Smooth muscle cell (in vitro differentiated cells): ENCODE measurements around the gene POFUT2. TPM values are rescaled to one million over a fixed set of nuclear protein-coding genes. Genes with fewer than 3 reads are reported as not detected.

Experiments used
- DNase-seq: peaks from one replicate; lab custom pipeline; 2025; ENCODE audit not compliant: unreplicated experiment; lab: John Stamatoyannopoulos, UW
- H2AFZ ChIP-seq: fragments of 200-600 bp; sonication (generic); 2 replicates; pipeline ENCODE4 v1.6.0; 2016; ENCODE audit warnings: antibody characterized with exemption, low read depth, mild to moderate bottlenecking
- H3F3A ChIP-seq: fragments of 200-600 bp; sonication (generic); 2 replicates; pipeline ENCODE4 v1.6.0; 2017; ENCODE audit warnings: antibody characterized with exemption, low read depth
- H3K27ac ChIP-seq: fragments of 200-600 bp; sonication (generic); 2 replicates; pipeline ENCODE4 v1.5.1; 2016; ENCODE audit warnings: low read depth, mild to moderate bottlenecking
- H3K27me3 ChIP-seq: fragments of 200-600 bp; sonication (generic); 2 replicates; pipeline ENCODE4 v1.6.1; 2016; ENCODE audit warnings: low read depth, mild to moderate bottlenecking
- H3K36me3 ChIP-seq: fragments of 200-600 bp; sonication (generic); 2 replicates; pipeline ENCODE4 v1.5.1; 2016; ENCODE audit warnings: low read depth
- H3K4me1 ChIP-seq: fragments of 200-600 bp; sonication (generic); 2 replicates; pipeline ENCODE4 v1.5.1; 2016; ENCODE audit warnings: low read depth
- H3K4me2 ChIP-seq: fragments of 200-600 bp; sonication (generic); 2 replicates; pipeline ENCODE4 v1.6.0; 2016; ENCODE audit warnings: mild to moderate bottlenecking
- H3K4me3 ChIP-seq: fragments of 200-600 bp; sonication (generic); 2 replicates; pipeline ENCODE4 v1.5.1; 2016; ENCODE audit warnings: mild to moderate bottlenecking
- H3K79me2 ChIP-seq: fragments of 200-600 bp; sonication (generic); 2 replicates; pipeline ENCODE4 v1.6.0; 2016; ENCODE audit warnings: low read depth, mild to moderate bottlenecking
- H3K9ac ChIP-seq: fragments of 200-600 bp; sonication (generic); 2 replicates; pipeline ENCODE4 v1.6.0; 2016; ENCODE audit warnings: low read depth
- H3K9me3 ChIP-seq: fragments of 200-600 bp; sonication (generic); replicated peaks from 2 replicates; pipeline ENCODE4 v1.5.1; 2016; ENCODE audit warnings: low read depth
- H4K20me1 ChIP-seq: fragments of 200-600 bp; sonication (generic); 2 replicates; pipeline ENCODE4 v1.6.0; 2016; ENCODE audit warnings: low read depth
- WGBS: methylation state at CpG from one replicate; pipeline ENCODE4 v1.1.7; 2016; ENCODE audit warnings: low lambda C conversion rate; 5-methylcytosine and 5-hydroxymethylcytosine counted together
- polyA plus RNA-seq: library from polyadenylated mRNA; unstranded; fragments of >200 nt; fragmentation: Nextera tagmentation; extraction: Ambion mirVana; gene quantifications from 2 replicates; pipeline ENCODE4 v1.2.1, GENCODE V29; 2016
- total RNA-seq: library from RNA; depleted of rRNA; stranded (reverse); fragments of >200 nt; gene quantifications from 2 replicates; pipeline ENCODE4 v1.2.3, GENCODE V29; 2014
- TF ChIP-seq, protein P1 (sequence below): fragments of 200-600 bp; sonication (generic); IDR thresholded peaks from 2 replicates; pipeline ENCODE4 v1.5.1; 2017; ENCODE audit warnings: borderline replicate concordance, mild to moderate bottlenecking, antibody characterized with exemption; ENCODE audit not compliant: insufficient read depth, poor library complexity, severe bottlenecking

Gene POFUT2
- total and polyA plus RNA-seq, 2 experiments from 2014 or later: 32.1 to 70.0 TPM

DNA sequence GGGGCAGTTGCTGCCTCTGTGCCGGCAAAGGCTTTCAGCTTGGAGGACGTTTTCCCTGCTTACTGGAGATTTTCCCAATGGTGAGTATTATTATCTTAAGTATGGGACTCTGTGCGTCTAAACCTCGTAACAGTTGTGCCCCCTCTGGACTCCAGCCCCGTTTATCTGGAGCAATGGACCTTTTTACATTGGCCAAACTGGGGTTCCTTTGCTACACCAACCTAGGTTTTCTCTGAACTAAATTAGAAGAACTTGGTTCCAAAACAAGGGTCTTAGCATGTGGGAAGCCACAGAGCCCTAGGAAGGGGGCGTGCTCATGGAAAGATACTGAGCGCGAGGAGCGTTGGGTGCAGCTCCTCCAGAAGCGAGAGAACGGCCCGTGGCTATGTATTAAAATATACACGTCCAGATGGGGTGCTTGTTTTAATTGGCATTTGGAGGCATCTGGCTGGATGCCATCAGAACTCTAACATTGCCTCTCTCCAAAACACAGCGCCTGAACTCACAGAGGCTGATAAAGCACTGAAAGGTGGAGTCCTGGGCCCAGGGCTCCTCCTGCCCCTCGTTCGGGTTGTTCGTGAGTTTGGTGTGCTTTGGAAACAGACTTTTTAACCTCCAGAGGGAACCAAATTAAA is 28.4 kb downstream of the POFUT2 start:
- 90% methylated on average over 17 of the region's 17 CpGs for WGBS
- no peak for DNase-seq
- no peaks in the 10 kb centered on the region for H3K36me3 ChIP-seq
- no peaks in the 10 kb centered on the region for H3K79me2 ChIP-seq
- H3K4me2 ChIP-seq: no peak overlapping the region
- H3K9ac ChIP-seq: no peak overlapping the region
- TF ChIP-seq, protein P1, sequence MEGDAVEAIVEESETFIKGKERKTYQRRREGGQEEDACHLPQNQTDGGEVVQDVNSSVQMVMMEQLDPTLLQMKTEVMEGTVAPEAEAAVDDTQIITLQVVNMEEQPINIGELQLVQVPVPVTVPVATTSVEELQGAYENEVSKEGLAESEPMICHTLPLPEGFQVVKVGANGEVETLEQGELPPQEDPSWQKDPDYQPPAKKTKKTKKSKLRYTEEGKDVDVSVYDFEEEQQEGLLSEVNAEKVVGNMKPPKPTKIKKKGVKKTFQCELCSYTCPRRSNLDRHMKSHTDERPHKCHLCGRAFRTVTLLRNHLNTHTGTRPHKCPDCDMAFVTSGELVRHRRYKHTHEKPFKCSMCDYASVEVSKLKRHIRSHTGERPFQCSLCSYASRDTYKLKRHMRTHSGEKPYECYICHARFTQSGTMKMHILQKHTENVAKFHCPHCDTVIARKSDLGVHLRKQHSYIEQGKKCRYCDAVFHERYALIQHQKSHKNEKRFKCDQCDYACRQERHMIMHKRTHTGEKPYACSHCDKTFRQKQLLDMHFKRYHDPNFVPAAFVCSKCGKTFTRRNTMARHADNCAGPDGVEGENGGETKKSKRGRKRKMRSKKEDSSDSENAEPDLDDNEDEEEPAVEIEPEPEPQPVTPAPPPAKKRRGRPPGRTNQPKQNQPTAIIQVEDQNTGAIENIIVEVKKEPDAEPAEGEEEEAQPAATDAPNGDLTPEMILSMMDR: no peak
- H3K4me3 ChIP-seq: no peak overlapping the region
- no peaks in the 10 kb centered on the region for H3K9me3 ChIP-seq
- peaks cover 10% of the 10 kb centered on the region for H3K4me1 ChIP-seq
- H3K27ac ChIP-seq: no peak overlapping the region
- peaks cover 4% of the 10 kb centered on the region for H3F3A ChIP-seq
- H3K27me3 ChIP-seq: no peaks in the 10 kb centered on the region
- no peak overlapping the region for H2AFZ ChIP-seq
- peaks cover 14% of the 10 kb centered on the region for H4K20me1 ChIP-seq

GRCh38 chr21:45258466-45258865 is 29.2 kb downstream of the POFUT2 start:
- H3F3A ChIP-seq: peaks cover 4% of the 10 kb centered on the region
- no peak overlapping the region for H3K4me2 ChIP-seq
- no peaks in the 10 kb centered on the region for H3K79me2 ChIP-seq
- H3K36me3 ChIP-seq: no peaks in the 10 kb centered on the region
- no peak overlapping the region for H2AFZ ChIP-seq
- H3K9me3 ChIP-seq: no peaks in the 10 kb centered on the region
- TF ChIP-seq, protein P1: no peak
- no peaks in the 10 kb centered on the region for H3K27me3 ChIP-seq
- DNase-seq: no peak
- H3K9ac ChIP-seq: no peak overlapping the region
- peaks cover 6% of the 10 kb centered on the region for H4K20me1 ChIP-seq
- WGBS: 93% methylated on average over 19 of the region's 19 CpGs
- peaks cover 10% of the 10 kb centered on the region for H3K4me1 ChIP-seq
- no peak overlapping the region for H3K27ac ChIP-seq
- no peak overlapping the region for H3K4me3 ChIP-seq

DNA sequence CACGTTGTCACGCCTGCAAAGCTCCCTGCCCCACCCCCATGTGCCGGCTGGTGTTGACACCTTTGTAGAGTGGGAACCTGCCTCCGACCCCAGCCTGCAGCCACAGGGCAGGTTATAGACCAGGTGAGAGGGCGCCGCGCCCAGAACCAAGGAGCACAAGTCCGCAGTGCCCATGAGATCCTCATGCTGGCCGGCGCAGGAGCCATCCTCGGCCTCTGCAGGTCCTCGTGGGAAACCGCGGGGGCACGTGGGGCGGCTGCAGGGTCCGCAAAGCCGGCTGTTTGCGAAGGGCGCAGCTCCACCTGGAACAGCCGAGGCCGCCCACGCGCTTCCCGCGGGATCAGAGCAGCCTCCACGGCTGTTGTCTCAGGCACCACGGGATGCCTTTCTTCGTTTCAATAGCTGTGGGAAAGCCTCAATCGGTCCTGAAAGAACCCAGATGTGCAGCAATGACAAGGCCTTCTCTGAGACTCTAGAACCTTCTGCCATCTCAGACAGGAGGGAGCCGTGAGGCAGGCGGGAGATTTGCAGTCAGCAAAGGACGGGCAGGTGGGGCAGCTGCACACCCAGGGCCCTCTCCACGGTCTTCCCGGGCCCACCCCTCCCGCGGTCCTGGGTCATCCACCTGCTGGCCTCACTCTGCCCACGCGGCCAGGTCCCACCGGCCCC is 29.9 kb downstream of the POFUT2 start:
- Histone ChIP-seq H3K9me3 (no peaks in the 10 kb centered on the region), H3K79me2 (no peaks in the 10 kb centered on the region), H3K27ac (no peak overlapping the region), H3K4me1 (peaks cover 10% of the 10 kb centered on the region), H2AFZ (no peak overlapping the region), H4K20me1 (no peaks in the 10 kb centered on the region), H3K27me3 (no peaks in the 10 kb centered on the region), H3K4me2 (peak overlapping the region; percentile 49), H3K9ac (no peak overlapping the region), H3K36me3 (no peaks in the 10 kb centered on the region), H3K4me3 (no peak overlapping the region), H3F3A (peaks cover 4% of the 10 kb centered on the region)
- 87% methylated on average over 37 of the region's 40 CpGs for WGBS
- TF ChIP-seq, protein P1: no peak
- DNase-seq: no peak
